Hematopoietic multipotent progenitor cell treated with erythropoietin and hydrocortisone succinate and interleukin-3 and kit ligand, for 4 days (in vitro differentiated cells): ENCODE results near the gene MRPL55.
"Not testable (repeated sequence)": the region's sequence is repeated elsewhere in the genome, so short reads cannot be mapped to it uniquely, and the experiment has no call there.

Experiments used
- DNase-seq: peaks from one replicate; pipeline ENCODE4 v3.0.0-alpha.2; 2015

The MRPL55 gene

GRCh38 chr1:228120351-228120750 is 11.3 kb upstream of the MRPL55 start:
- DNase-seq = no peak

DNA sequence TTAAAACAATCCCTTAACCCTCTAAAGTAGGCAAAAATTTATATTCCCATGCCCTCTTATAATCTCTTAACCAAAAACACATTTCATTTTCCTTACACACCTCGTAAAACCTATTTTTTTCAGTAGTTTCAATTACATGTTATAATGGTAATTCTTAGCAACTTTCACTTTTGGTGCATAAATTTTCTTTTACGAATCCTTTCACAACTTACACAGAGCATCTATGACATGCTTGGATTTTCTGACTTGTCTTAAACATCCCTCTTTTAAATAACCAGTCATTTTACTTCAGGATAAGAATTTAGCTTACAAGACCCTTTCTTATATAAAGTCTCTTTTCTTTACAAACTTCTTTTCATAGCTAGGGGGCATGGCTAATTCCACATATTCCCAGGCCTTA is 8.9 kb upstream of the MRPL55 start:
- DNase-seq = no peak

DNA sequence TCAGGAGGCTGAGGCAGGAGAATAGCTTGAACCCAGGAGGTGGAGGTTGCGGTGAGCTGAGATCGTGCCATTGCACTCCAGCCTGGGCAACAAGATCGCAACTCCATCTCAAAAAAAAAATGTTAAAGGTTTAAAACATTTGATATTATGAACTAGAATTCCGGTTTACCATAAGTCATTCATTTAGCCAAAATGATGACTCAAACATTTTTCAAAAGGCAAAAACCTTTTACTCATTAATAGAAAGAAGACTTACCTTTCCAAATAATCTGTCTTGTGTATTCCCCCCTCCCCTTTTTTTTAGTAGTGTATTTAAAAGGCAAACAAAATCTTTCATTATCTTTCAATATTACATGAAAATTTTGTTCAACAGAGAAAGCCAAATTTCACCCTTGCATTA is 8.2 kb upstream of the MRPL55 start:
- no peak for DNase-seq

DNA sequence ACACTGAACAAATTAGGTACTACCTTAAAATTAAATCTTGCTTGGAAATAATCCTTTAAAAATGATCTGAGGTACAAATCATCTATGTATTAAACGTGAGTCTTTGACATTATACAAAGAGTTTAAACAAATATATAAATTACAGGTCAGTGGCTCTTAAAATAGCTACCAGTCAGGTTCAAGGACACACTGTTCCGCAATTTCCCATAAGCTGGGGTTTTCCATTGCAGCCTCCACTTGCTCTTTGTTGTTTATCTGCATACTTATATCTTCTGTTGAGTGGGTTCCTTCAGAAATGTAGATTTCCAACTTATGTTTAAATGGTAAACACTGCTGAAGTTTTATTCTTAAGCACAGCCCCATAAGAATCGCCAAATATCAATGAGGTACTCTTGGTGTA is 5.7 kb upstream of the MRPL55 start:
- DNase-seq = no peak

- DNase-seq = no peak
These were observed 3.5 kb upstream of the MRPL55 start for GRCh38 chr1:228112617-228113016.

- DNase-seq = no peak
These were observed 3.1 kb upstream of the MRPL55 start for GRCh38 chr1:228112167-228112566.

DNA sequence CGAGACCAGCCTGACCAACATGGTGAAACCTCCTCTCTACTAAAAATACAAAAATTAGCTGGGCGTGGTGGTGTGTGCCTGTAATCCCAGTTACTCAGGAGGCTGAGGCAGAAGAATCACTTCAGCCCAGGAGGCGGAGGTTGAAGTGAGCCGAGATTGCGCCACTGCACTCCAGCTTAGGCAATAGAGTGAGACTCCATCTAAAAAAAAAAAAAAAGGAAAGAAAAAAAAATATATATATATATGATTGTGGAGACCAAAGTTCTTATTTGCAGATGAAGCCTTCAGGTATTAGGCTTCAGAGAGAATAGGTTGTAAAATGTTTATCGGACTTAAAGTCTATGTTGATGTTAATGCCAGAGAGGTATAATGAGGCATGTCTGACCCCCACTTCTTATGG is 2.2 kb upstream of the MRPL55 start:
- DNase-seq = not testable (repeated sequence)

DNA sequence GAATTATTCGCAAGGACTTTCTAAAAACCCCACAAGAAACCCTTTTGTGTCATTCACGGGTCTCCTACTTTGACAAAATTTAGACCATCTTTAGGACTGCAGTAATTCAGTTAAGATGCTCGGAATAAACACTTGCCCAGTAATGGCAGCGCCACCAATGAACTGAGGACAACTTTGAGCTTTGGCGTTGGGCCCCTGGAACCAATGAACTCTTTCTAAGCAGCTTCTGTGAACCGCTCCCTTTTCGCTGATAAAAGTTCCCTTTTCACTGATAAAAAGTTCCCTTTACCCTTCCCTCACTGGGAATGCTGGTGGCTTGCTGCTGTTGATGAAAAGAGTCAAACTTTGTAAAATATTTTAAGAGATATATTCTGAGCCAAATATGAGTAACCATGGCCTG is 1.5 kb upstream of the MRPL55 start:
- no peak for DNase-seq

DNA sequence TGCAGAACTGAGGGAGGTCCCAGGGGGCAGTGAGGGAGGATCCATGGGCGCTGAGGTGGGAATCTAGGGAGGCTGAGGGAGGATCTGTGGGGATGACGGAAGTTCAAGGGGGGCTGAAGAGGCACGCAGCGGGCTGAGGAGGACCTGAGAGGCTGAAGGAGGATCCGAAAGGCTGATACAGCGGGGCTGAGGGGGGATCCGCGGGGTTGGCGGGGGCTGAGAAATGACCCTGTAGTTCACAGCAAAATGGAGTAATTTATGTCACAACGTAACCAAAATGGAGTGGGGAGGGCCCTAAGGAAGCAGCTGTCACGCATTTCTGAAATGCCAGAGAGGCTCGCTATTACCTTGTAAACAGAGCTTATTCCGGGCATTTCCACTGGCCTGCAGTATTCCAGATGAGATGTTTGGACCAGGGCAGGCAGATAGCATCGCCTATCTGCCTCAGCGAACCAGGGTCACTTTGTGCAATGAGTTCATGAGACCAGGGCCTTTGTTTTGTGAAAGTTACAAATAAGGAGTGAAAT is 926 bp upstream of the MRPL55 start:
- no peak for DNase-seq

GRCh38 chr1:228108742-228109072 is 392 bp downstream of the MRPL55 start:
- DNase-seq = no peak

DNA sequence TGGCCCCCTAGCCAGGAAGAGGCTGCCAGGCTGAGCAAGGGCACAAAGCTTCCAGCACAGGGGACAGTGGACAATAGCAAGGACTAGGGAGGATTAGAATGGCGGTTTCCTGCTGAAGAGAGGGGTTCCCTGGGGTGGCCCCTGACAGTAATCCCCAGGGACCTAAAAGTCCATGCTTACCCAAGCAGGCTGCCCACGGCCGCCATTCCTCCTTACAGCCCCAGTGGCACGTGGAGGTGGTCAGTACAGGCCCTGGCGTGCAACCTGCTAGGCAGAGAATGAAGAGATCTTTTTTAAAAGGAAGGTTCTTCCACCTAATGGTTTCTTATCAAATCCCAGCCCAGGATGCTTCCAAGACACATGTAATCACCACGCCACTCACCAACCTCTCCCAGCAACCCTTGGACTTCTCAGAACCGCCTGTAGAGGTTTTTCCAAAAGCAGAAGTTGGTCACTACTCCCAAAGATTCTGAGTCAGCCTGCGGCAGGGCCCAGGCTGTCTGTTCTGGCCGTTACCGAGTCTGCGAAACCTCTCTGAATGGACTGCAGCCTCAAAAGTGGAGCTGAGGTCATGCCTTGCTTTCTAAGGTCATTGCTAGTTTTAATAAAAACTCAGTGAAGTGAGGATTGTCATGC is 926 bp downstream of the MRPL55 start:
- DNase-seq = no peak

DNA sequence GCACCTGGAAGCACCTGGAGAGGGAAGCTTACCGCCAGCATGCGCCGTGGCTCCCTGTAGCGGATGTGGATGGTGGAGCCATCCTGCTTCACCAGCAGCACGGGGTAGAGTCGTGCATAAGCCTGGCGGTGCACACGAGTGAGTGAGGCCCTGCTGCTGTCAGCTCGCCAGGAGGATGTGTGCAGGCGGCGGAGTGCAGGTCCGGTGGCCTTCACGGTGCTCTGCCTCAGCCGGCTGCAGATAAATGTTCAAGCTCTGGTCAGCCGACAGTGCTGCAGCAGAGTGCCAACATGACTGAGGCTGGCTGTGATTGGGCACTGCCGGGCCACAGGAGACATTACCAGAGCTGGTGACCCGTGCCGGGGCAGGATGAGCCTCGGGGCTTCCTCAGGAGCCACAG is 1.5 kb downstream of the MRPL55 start:
- no peak for DNase-seq

DNA sequence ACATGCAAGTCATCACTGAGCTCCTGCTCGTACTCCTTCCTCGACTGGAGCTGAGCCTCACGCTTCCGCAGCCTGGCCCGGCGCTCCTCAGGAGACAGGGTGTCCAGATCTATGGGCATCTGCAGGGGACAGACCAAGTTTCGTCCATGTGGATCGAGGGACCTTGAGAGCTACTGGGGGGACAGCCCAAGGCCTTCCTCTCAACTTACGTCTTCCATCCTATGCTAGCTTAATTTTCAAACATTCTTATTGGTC is 2.4 kb downstream of the MRPL55 start:
- DNase-seq = no peak

DNA sequence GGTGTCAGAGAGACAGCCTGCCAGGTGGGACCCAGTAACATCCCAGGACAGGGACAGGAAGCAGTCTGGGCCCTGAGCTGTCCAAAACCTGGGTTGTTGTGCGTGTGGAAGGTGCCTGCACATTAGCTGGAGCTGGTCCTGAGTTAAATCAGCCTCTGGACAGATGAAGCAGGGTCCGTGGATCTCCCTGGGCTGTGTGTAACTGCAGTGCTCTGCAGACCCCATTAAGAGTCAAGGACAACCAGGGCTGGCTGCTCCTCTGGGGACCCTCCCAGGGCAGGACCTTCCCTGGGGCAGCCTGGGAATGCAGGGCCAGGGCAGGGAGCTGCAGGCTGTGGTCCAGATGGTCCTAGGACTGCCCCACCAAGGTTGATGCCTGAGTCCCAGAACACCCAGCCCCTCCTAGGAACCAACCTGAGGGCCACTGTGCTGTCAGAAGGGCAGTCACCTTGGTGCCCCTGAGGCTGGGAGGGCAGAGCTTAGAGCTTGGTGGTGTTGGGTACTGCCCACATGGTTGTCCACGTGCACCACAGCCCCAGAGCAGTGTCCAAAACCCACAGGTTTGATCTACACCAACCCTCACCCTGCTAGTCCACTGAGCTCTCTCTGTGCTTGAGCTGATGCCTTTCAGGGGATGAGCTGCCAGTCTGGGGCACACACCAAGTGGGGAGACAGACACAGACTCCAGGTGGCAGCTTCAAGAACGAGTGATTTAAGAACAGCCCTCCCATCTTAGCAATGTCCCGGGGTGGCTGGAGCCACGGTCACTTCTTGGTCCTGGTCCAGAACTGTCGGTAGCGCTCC is 2.9 kb downstream of the MRPL55 start:
- DNase-seq = no peak

GRCh38 chr1:228105270-228105995 is 3.7 kb downstream of the MRPL55 start:
- DNase-seq = no peak

- no peak for DNase-seq
These were observed 4.4 kb downstream of the MRPL55 start for GRCh38 chr1:228104526-228105269.

GRCh38 chr1:228102791-228103620 is 6.1 kb downstream of the MRPL55 start, which contains the start of gene C1orf35:
Gene C1orf35 (minus strand): TSS chr1:228103325. CDS start chr1:228103227, 98 bp downstream.
- peak; percentile 98 for DNase-seq

DNA sequence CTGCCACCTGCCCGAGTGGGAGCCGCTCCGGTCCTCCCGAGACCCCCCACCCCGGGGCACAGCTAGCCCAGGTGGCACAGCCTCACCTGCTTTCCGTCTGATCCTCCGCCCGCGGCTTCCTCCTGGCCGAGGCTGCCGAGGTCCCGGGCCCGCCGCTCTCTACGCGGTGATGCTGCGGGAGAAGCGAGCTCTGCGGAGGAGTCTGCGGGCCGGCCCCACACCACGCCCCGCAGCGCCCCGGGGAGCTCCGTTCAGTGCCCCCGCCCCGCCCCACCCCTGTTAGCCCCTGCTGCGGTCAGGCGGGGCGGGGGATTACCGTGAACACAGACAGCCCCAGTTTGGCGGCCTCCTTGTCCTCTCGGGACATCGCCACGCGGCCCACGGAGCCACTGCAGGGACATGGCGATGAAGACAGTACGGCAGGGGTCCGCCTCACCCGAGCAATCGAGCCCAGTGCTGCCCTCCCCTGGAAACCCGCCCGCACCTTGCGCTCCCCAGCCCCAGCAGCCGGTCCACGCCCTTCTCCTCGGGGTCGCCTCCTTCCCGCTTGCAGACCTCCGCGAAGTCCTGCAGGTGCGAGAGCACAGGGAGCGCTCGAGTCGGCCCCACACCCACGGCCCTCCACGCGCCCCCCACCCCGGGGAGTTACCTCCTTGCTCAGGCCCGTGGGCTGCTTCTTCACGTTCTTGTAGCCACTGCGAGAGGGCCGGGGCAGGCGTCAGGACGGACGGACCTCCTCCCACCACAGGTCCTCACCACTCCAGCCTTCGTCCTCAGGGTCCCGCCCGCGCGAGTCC is 6.9 kb downstream of the MRPL55 start:
- peak; percentile 83 for DNase-seq

GRCh38 chr1:228101614-228101993 is 7.5 kb downstream of the MRPL55 start:
- no peak for DNase-seq

DNA sequence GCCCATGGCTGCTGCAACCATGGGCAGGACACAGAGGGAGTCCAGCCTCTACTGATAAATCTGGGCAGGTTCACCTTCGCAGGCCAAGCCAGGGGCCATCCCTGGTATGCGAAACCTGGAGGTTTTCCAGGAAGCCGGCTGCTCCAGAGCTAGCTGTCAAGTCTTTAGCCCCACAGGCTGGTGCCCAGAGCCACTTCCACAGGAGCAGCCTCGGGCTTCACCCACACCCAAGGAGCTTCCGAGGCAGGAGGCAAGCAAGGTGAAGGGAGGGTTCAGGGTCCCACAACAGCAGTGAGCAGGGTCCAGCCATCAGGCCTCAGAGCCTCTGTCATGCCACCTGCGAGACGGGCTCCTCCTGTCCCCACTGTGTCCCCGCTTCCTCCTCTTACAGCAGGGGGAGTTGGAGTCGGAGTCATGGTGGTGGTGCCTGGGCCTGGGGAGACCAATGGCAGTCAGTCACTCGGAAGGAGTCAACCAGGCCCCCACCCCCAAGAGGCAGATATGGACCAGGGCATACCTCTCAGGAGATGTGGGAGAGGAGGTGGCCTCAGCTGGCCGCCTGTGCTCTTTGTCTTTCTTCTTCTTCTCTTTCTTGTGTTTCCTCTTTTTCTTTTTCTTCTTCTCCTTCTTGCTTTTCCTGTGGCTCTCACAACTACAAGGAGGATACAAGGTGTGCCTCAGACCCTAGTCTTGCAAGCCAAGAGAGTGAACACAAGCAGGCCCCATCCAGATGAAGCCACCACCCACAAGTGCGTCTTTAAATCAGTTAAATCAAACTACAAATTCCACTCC is 8.1 kb downstream of the MRPL55 start:
- no peak for DNase-seq

- DNase-seq = no peak
These were observed 9.8 kb downstream of the MRPL55 start for GRCh38 chr1:228099331-228099732.
